HCT116 (cell line): ENCODE data around the gene SLC22A15. TPM values are rescaled to one million over a fixed set of nuclear protein-coding genes. Genes with fewer than 3 reads are reported as not detected.

Experiments
- ATAC-seq: fragments of 200-7000 bp; cut with Tn5 transposase; 2 replicates; pipeline ENCODE4 v1.9.1; 2020; ENCODE audit warnings: mild to moderate bottlenecking, moderate library complexity
- BruUV-seq: library from RNA; stranded (reverse); fragments of 400-500 nt; replicated peaks from 2 replicates; lab custom pipeline; 2021; lab: Mats Ljungman, UMichigan
- CTCF ChIA-PET: fragments of 300-600 bp; sonication (Branson Sonifier 250); formaldehyde crosslinking; loops from one replicate; lab custom pipeline; 2021; ENCODE audit warnings: antibody characterized with exemption; lab: Charles Lee
- POLR2A ChIA-PET: fragments of 300-600, 350-600 bp; sonication (Branson Sonifier 250); formaldehyde crosslinking; loops from one replicate; lab custom pipeline; 2021; ENCODE audit warnings: antibody characterized with exemption; lab: Charles Lee
- RAD21 ChIA-PET, 2 experiments: fragments of 300-600 bp; sonication (Branson Sonifier 250); formaldehyde crosslinking; loops; one replicate each; lab custom pipeline; 2023; ENCODE audit warnings: low total read pairs in 2 of 2; ENCODE audit not compliant: uncharacterized antibody in 2 of 2, unreplicated experiment in 2 of 2, low non-redundant PET in 1 of 2; lab: Charles Lee
- DNase-seq: peaks from one replicate; pipeline ENCODE4 v3.0.0-alpha.2; 2010; ENCODE audit warnings: low read depth, low spot score
- H2AFZ ChIP-seq: fragments of 200-600 bp; shearing (Covaris generic), sonication (generic); 2 replicates; pipeline ENCODE4 v1.6.1; 2017; ENCODE audit warnings: low read depth, mixed run types, mixed read lengths, antibody characterized with exemption, low read length; ENCODE audit not compliant: poor library complexity, severe bottlenecking
- H3K27ac ChIP-seq: 2 replicates; pipeline ENCODE4 v1.5.1; 2012; ENCODE audit warnings: low read depth, low read length
- H3K27me3 ChIP-seq: fragments of 200-600 bp; sonication (generic); 2 replicates; pipeline ENCODE4 v1.6.1; 2016; ENCODE audit warnings: mixed run types, low read length, mixed read lengths; ENCODE audit not compliant: insufficient read depth
- H3K36me3 ChIP-seq, 2 experiments: fragments of 200-500 bp in 1 of 2; fragments of 200-600 bp in 1 of 2; sonication (Bioruptor generic) in 1 of 2; sonication (generic) in 1 of 2; 2 replicates each; pipeline versions ENCODE4 v1.5.1 to v1.6.1; 2014 to 2016; ENCODE audit warnings: low read length in 2 of 2, inconsistent platforms in 1 of 2, mixed read lengths in 1 of 2, mixed run types in 1 of 2; ENCODE audit not compliant: insufficient read depth in 2 of 2, control insufficient read depth in 1 of 2
- H3K4me1 ChIP-seq, 2 experiments: fragments of 200-600 bp in 1 of 2; sonication (generic) in 1 of 2; 2 replicates each; pipeline versions ENCODE4 v1.5.1 to v1.6.1; 2012 to 2017; ENCODE audit warnings: low read length in 2 of 2, inconsistent platforms in 1 of 2, mild to moderate bottlenecking in 1 of 2, mixed read lengths in 1 of 2, mixed run types in 1 of 2, moderate library complexity in 1 of 2; ENCODE audit not compliant: insufficient read depth in 2 of 2, control insufficient read depth in 1 of 2
- H3K4me2 ChIP-seq: fragments of 200-600 bp; sonication (generic); 2 replicates; pipeline ENCODE4 v1.6.1; 2017; ENCODE audit warnings: mixed run types, low read length, mixed read lengths
- H3K4me3 ChIP-seq, 2 experiments: fragments of 200-600 bp in 1 of 2; sonication (generic) in 1 of 2; replicated peaks in 1 of 2; 2 replicates each; pipeline ENCODE4 v1.5.1; 2011 to 2016; ENCODE audit warnings: low read length in 2 of 2, control low read depth in 1 of 2, low read depth in 1 of 2, mild to moderate bottlenecking in 1 of 2, mixed read lengths in 1 of 2, mixed run types in 1 of 2
- H3K79me2 ChIP-seq: fragments of 200-600 bp; sonication (generic); 2 replicates; pipeline ENCODE4 v1.6.1; 2017; ENCODE audit warnings: mild to moderate bottlenecking, mixed run types, low read length, moderate library complexity, mixed read lengths; ENCODE audit not compliant: insufficient read depth
- H3K9ac ChIP-seq: fragments of 200-600 bp; sonication (generic); 2 replicates; pipeline ENCODE4 v1.6.1; 2016; ENCODE audit warnings: low read length, mixed read lengths
- H3K9me2 ChIP-seq: fragments of 200-600 bp; sonication (generic), shearing (Covaris generic); 2 replicates; pipeline ENCODE4 v1.6.1; 2017; ENCODE audit warnings: mixed run types, mild to moderate bottlenecking, moderate library complexity; ENCODE audit not compliant: insufficient read depth
- H3K9me3 ChIP-seq, 2 experiments: fragments of 200-500 bp in 1 of 2; fragments of 200-600 bp in 1 of 2; sonication (Bioruptor generic) in 1 of 2; sonication (generic) in 1 of 2; 2 replicates each; pipeline ENCODE4 v1.6.1; 2014 to 2017; ENCODE audit warnings: low read length in 2 of 2, mixed read lengths in 2 of 2, inconsistent platforms in 1 of 2, low read depth in 1 of 2, mild to moderate bottlenecking in 1 of 2, mixed run types in 1 of 2, moderate library complexity in 1 of 2; ENCODE audit not compliant: control insufficient read depth in 1 of 2, insufficient read depth in 1 of 2
- H4K20me1 ChIP-seq: fragments of 200-600 bp; sonication (generic), shearing (Covaris generic); 2 replicates; pipeline ENCODE4 v1.6.1; 2017; ENCODE audit warnings: mixed run types, mild to moderate bottlenecking, moderate library complexity; ENCODE audit not compliant: insufficient read depth
- CBX3 ChIP-seq: IDR thresholded peaks from 2 replicates; pipeline ENCODE4 v1.6.1; 2012; ENCODE audit warnings: low read depth
- EGR1 ChIP-seq: IDR thresholded peaks from 2 replicates; pipeline ENCODE4 v1.6.1; 2012; ENCODE audit warnings: low read depth
- ELF1 ChIP-seq: IDR thresholded peaks from 2 replicates; pipeline ENCODE4 v1.6.1; 2012; ENCODE audit warnings: low read depth, borderline replicate concordance
- EZH2 ChIP-seq: fragments of 200-600 bp; sonication (generic); IDR thresholded peaks from 2 replicates; pipeline ENCODE4 v1.6.1; 2017; ENCODE audit warnings: antibody characterized with exemption, mixed run types
- EZH2phosphoT487 ChIP-seq: fragments of 200-600 bp; IDR thresholded peaks from 2 replicates; pipeline ENCODE4 v1.6.1; 2018; ENCODE audit warnings: antibody characterized with exemption, borderline replicate concordance
- FOSL1 ChIP-seq: IDR thresholded peaks from 2 replicates; pipeline ENCODE4 v1.6.1; 2012; ENCODE audit warnings: low read depth
- MAX ChIP-seq: IDR thresholded peaks from 2 replicates; pipeline ENCODE4 v1.6.1; 2012
- POLR2AphosphoS5 ChIP-seq: IDR thresholded peaks from 2 replicates; pipeline ENCODE4 v1.6.1; 2011; ENCODE audit warnings: mild to moderate bottlenecking, low read depth, low read length, moderate library complexity
- RAD21 ChIP-seq: IDR thresholded peaks from 2 replicates; pipeline ENCODE4 v1.6.1; 2012; ENCODE audit warnings: low read depth, mild to moderate bottlenecking
- REST ChIP-seq: IDR thresholded peaks from 2 replicates; pipeline ENCODE4 v1.6.1; 2012; ENCODE audit warnings: low read depth
- SP1 ChIP-seq: IDR thresholded peaks from 2 replicates; pipeline ENCODE4 v1.6.1; 2012; ENCODE audit warnings: low read depth
- SRF ChIP-seq: IDR thresholded peaks from 2 replicates; pipeline ENCODE4 v1.6.1; 2012; ENCODE audit warnings: low read depth
- ZFX ChIP-seq: fragments of 450-650 bp; IDR thresholded peaks from 2 replicates; pipeline ENCODE4 v1.6.1; 2017
- ZNF274 ChIP-seq: fragments of 200-500 bp; sonication (Bioruptor generic); IDR thresholded peaks from 2 replicates; pipeline ENCODE4 v1.6.1; 2014; ENCODE audit warnings: mild to moderate bottlenecking, low read depth, low read length, inconsistent platforms
- intact Hi-C: fragments of 100-400 bp; cut with micrococcal nuclease; formaldehyde crosslinking; loops from 2 replicates; pipeline ENCODE4 v1.10.0; 2022
- total RNA-seq: library from RNA; stranded (reverse); gene quantifications from one replicate; pipeline ENCODE4 v1.2.1, GENCODE V29; 2021; ENCODE audit not compliant: unreplicated experiment

The SLC22A15 gene
- total RNA-seq, 1 experiment from 2014 or later: 3.1 TPM

GRCh38 chr1:115973154-115973553 lies 3.2 kb upstream of the SLC22A15 start:
- intact Hi-C loops: no loop called here
- H3K4me2 ChIP-seq: no peak overlapping the region
- H4K20me1 ChIP-seq: no peaks in the 10 kb centered on the region
- no peak overlapping the region for H3K4me3 ChIP-seq
- ATAC-seq (no peak), DNase-seq (no peak)
- no peak overlapping the region for H3K27ac ChIP-seq
- BruUV-seq: no TSS peak
- H3K9ac ChIP-seq: no peak overlapping the region
- H3K36me3 ChIP-seq: no peaks in the 10 kb centered on the region
- no peak for TF ChIP-seq SRF
- TF ChIP-seq EZH2: no peak
- no peak for TF ChIP-seq MAX
- TF ChIP-seq EGR1: no peak
- no peak for TF ChIP-seq ZFX
- no peak for TF ChIP-seq POLR2AphosphoS5
- no peak for TF ChIP-seq SP1
- no peak for TF ChIP-seq ZNF274
- TF ChIP-seq EZH2phosphoT487: no peak
- TF ChIP-seq FOSL1: no peak
- TF ChIP-seq ELF1: no peak
- TF ChIP-seq RAD21: no peak
- H3K9me2 ChIP-seq: no peaks in the 10 kb centered on the region
- ChIA-PET CTCF (interaction anchor here (0.7 kb wide), 1 partner anchor 8 kb away, joined by 3 read pairs; no protein-coding TSS in a partner anchor), POLR2A (no interaction called here), RAD21 (no interaction called here)
- H3K9me3 ChIP-seq: no peaks in the 10 kb centered on the region
- peaks cover 8% of the 10 kb centered on the region for H3K79me2 ChIP-seq
- no peaks in the 10 kb centered on the region for H3K27me3 ChIP-seq
- no peak overlapping the region for H2AFZ ChIP-seq
- peaks cover 13 to 30% of the 10 kb centered on the region in 2 experiments; a peak in 3 of 4 replicates for H3K4me1 ChIP-seq

GRCh38 chr1:115975569-115976061 lies 698 bp upstream of the SLC22A15 start:
- POLR2A ChIA-PET: no interaction called here
- H3K27ac ChIP-seq: peak overlapping the region; percentile 67

More at GRCh38 chr1:115975569-115976061, 698 bp upstream of the SLC22A15 start:
- DNase-seq: no peak
- TSS peak; percentile 39 for BruUV-seq
- Histone ChIP-seq H3K36me3 (no peaks in the 10 kb centered on the region), H4K20me1 (no peaks in the 10 kb centered on the region), H3K4me1 (peaks cover 8 to 18% of the 10 kb centered on the region in 2 experiments; a peak in 3 of 4 replicates), H3K4me3 (peak overlapping the region; percentile 64 to 74), H3K9me2 (no peaks in the 10 kb centered on the region), H2AFZ (peak overlapping the region; percentile 98), H3K9ac (peak overlapping the region; percentile 64), H3K27me3 (no peaks in the 10 kb centered on the region), H3K9me3 (no peaks in the 10 kb centered on the region), H3K79me2 (peaks cover 8% of the 10 kb centered on the region), H3K4me2 (peak overlapping the region; percentile 95)
- no peak for TF ChIP-seq REST
- TF ChIP-seq ZNF274: no peak
- no peak for TF ChIP-seq CBX3
- ChIA-PET RAD21 (interaction anchor here in 1 of 2 experiments (0.6 kb wide), 1 partner anchor 200 kb away, joined by 3 read pairs; no protein-coding TSS in a partner anchor), CTCF (interaction anchor here (1.3 kb wide), 1 partner anchor 524 kb away, joined by 4 read pairs; no protein-coding TSS in a partner anchor)
- intact Hi-C loops: no loop called here
- ATAC-seq: no peak
